Thyroid gland (tissue), 4 donors: ENCODE data around the gene AQP2.

ENCODE experiments used
- POLR2A ChIP-seq, 2 donors: fragments of 450-650 bp; IDR thresholded peaks; one replicate each; pipeline ENCODE4 v1.6.1; 2017; ENCODE audit warnings: antibody characterized with exemption in 2 of 2, mild to moderate bottlenecking in 2 of 2, moderate library complexity in 1 of 2
- TF ChIP-seq, protein P1 (sequence below), 6 experiments: fragments of 200-600 bp in 3 of 6; fragments of 450-650 bp in 3 of 6; sonication (generic) in 3 of 6; IDR thresholded peaks; one replicate each; pipeline ENCODE4 v1.5.1; 2016 to 2019; ENCODE audit warnings: antibody characterized with exemption in 6 of 6, mild to moderate bottlenecking in 2 of 6, inconsistent platforms in 1 of 6, moderate library complexity in 1 of 6

DNA sequence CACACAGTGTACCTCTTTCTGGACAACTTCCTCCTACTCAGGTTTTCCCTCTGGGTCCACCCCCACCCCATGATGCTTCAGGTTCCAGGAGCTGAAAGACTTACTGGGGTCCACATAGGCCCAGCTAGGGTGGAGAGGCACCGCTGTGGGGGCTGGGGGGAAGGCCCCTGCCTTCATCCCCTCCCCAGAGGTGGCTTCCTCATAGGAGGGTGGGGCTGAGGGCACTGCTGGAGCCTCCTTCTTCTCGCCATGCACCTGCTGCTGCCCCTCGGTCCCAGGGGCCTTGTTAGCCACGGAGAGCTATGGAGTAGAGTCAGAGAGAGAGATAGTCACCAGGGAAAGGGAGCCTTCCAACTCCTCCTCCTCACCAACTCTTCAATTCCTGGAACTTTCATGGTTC lies 49.5 kb upstream of the AQP2 start:
- TF ChIP-seq, protein P1, sequence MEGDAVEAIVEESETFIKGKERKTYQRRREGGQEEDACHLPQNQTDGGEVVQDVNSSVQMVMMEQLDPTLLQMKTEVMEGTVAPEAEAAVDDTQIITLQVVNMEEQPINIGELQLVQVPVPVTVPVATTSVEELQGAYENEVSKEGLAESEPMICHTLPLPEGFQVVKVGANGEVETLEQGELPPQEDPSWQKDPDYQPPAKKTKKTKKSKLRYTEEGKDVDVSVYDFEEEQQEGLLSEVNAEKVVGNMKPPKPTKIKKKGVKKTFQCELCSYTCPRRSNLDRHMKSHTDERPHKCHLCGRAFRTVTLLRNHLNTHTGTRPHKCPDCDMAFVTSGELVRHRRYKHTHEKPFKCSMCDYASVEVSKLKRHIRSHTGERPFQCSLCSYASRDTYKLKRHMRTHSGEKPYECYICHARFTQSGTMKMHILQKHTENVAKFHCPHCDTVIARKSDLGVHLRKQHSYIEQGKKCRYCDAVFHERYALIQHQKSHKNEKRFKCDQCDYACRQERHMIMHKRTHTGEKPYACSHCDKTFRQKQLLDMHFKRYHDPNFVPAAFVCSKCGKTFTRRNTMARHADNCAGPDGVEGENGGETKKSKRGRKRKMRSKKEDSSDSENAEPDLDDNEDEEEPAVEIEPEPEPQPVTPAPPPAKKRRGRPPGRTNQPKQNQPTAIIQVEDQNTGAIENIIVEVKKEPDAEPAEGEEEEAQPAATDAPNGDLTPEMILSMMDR (IDR thresholded peaks at IDR 0.05), result no peak
- TF ChIP-seq POLR2A (IDR thresholded peaks at IDR 0.05), result no peak
